Small intestine (tissue), 7 donors: ENCODE data around the gene KIF2A. TPM values are rescaled to one million over a fixed set of nuclear protein-coding genes. Genes with fewer than 3 reads are reported as not detected.

Source experiments
- DNase-seq, 2 donors: peaks; one replicate each; pipeline versions ENCODE4 v3.0.0 to v3.0.0-alpha.2; 2013
- FAIRE-seq: peaks from 2 replicates; lab custom pipeline; 2012; peaks lifted over from hg19 to GRCh38; lab: Jason Lieb, UNC
- H3K27ac ChIP-seq, 3 donors: one replicate each; pipeline ENCODE4 v1.5.1; 2013; ENCODE audit warnings: low read length in 2 of 3, mild to moderate bottlenecking in 2 of 3, control low read depth in 1 of 3, inconsistent platforms in 1 of 3, low read depth in 1 of 3, moderate library complexity in 1 of 3
- H3K27me3 ChIP-seq, 3 donors: one replicate each; pipeline ENCODE4 v1.6.1; 2013; ENCODE audit warnings: low read length in 3 of 3, inconsistent platforms in 1 of 3; ENCODE audit not compliant: control insufficient read depth in 3 of 3, insufficient read depth in 3 of 3
- H3K36me3 ChIP-seq, 3 donors: one replicate each; pipeline ENCODE4 v1.6.1; 2013; ENCODE audit warnings: low read length in 3 of 3, inconsistent platforms in 1 of 3, low read depth in 1 of 3, mild to moderate bottlenecking in 1 of 3, moderate library complexity in 1 of 3; ENCODE audit not compliant: control insufficient read depth in 3 of 3, insufficient read depth in 2 of 3
- H3K4me1 ChIP-seq, 3 donors: one replicate each; pipeline ENCODE4 v1.6.1; 2013; ENCODE audit warnings: low read length in 2 of 3, inconsistent platforms in 1 of 3, low read depth in 1 of 3, mild to moderate bottlenecking in 1 of 3, moderate library complexity in 1 of 3; ENCODE audit not compliant: control insufficient read depth in 3 of 3, insufficient read depth in 2 of 3
- H3K4me3 ChIP-seq, 3 donors: one replicate each; pipeline ENCODE4 v1.5.1; 2013; ENCODE audit warnings: low read length in 3 of 3, control low read depth in 1 of 3, inconsistent platforms in 1 of 3, low read depth in 1 of 3, mild to moderate bottlenecking in 1 of 3, moderate library complexity in 1 of 3
- H3K9me3 ChIP-seq, 2 donors: one replicate each; pipeline ENCODE4 v1.6.1; 2013; ENCODE audit warnings: low read depth in 1 of 2, low read length in 1 of 2; ENCODE audit not compliant: control insufficient read depth in 2 of 2, insufficient read depth in 1 of 2
- WGBS, 3 donors: extraction: QIAGEN DNeasy Blood & Tissue Kit; methylation state at CpG; one replicate each; pipeline ENCODE4 v1.1.7; 2013; 5-methylcytosine and 5-hydroxymethylcytosine counted together
- polyA plus RNA-seq, 4 donors: library from polyadenylated mRNA; stranded (reverse) in 3 of 4; unstranded in 1 of 4; fragments of 200-250 nt in 3 of 4; fragments of 120-200 nt in 1 of 4; gene quantifications; one replicate each; pipeline versions ENCODE4 v1.2.1 to v1.2.3, GENCODE V29; 2013
- donor health status: healthy with polysubstance abuse.
- donor health status: control.
- donor health status: control.
- donor health status: Bipolar disorder and iron deficiency.
- donor health status: healthy.

KIF2A gene
- polyA plus RNA-seq, 4 donors: 10.8 to 34.9 (median 12.9) TPM

- Histone ChIP-seq H3K9me3 (no peaks in the 10 kb centered on the region), H3K4me1 (peaks cover 0 to 6% (median 0%) of the 10 kb centered on the region in 3 donors), H3K4me3 (no peak overlapping the region), H3K36me3 (peaks cover 0 to 2% (median 0%) of the 10 kb centered on the region in 3 donors), H3K27ac (no peak overlapping the region), H3K27me3 (no peaks in the 10 kb centered on the region)
- DNase-seq: no peak
- 89 to 91% (median 90%) methylated on average over 4 of the region's 4 CpGs for WGBS, 3 donors
- FAIRE-seq: no peak
Measured at GRCh38 chr5:62418462-62419076, 112.6 kb downstream of the KIF2A start.

GRCh38 chr5:62419609-62420008, 113.6 kb downstream of the KIF2A start:
- Histone ChIP-seq H3K4me3 (no peak overlapping the region), H3K27me3 (no peaks in the 10 kb centered on the region), H3K4me1 (no peaks in the 10 kb centered on the region), H3K9me3 (no peaks in the 10 kb centered on the region), H3K36me3 (peaks cover 0 to 2% (median 0%) of the 10 kb centered on the region in 3 donors), H3K27ac (no peak overlapping the region)
- WGBS, 3 donors: 91 to 97% (median 91%) methylated on average over 3 of the region's 3 CpGs
- no peak for FAIRE-seq
- no peak for DNase-seq

- Histone ChIP-seq H3K4me1 (no peaks in the 10 kb centered on the region), H3K27me3 (no peaks in the 10 kb centered on the region), H3K27ac (no peak overlapping the region), H3K36me3 (peaks cover 0 to 2% (median 0%) of the 10 kb centered on the region in 3 donors), H3K4me3 (no peak overlapping the region), H3K9me3 (no peaks in the 10 kb centered on the region)
- 69 to 85% (median 78%) methylated on average over 1 of the region's 1 CpG for WGBS, 3 donors
- FAIRE-seq (no peak), DNase-seq (no peak)
Measured at GRCh38 chr5:62421414-62421813, 115.4 kb downstream of the KIF2A start.

- no peaks in the 10 kb centered on the region for H3K27me3 ChIP-seq
- no peaks in the 10 kb centered on the region for H3K9me3 ChIP-seq
- no peak for DNase-seq
- WGBS, 3 donors: 96 to 100% (median 98%) methylated on average over 1 of the region's 1 CpG
- no peaks in the 10 kb centered on the region for H3K4me1 ChIP-seq
- no peak overlapping the region for H3K4me3 ChIP-seq
- H3K36me3 ChIP-seq: peaks cover 0 to 3% (median 0%) of the 10 kb centered on the region in 3 donors
- H3K27ac ChIP-seq: no peak overlapping the region
- FAIRE-seq: no peak
Measured at GRCh38 chr5:62424763-62425162, 118.8 kb downstream of the KIF2A start.

GRCh38 chr5:62431735-62432620, 126.0 kb downstream of the KIF2A start:
- H3K27ac ChIP-seq: no peak overlapping the region
- no peaks in the 10 kb centered on the region for H3K9me3 ChIP-seq
- peak in 1 of 2 donors; percentile 45 for DNase-seq
- H3K4me1 ChIP-seq: peaks cover 0 to 5% (median 0%) of the 10 kb centered on the region in 3 donors
- peaks cover 0 to 15% (median 0%) of the 10 kb centered on the region in 3 donors for H3K36me3 ChIP-seq
- H3K4me3 ChIP-seq: no peak overlapping the region
- no peak for FAIRE-seq
- no peaks in the 10 kb centered on the region for H3K27me3 ChIP-seq
- WGBS, 3 donors: 38 to 71% (median 39%) methylated on average over 11 of the region's 11 CpGs

GRCh38 chr5:62432621-62433064, 126.6 kb downstream of the KIF2A start:
- FAIRE-seq: no peak
- WGBS, 3 donors: 77 to 85% (median 84%) methylated on average over 5 of the region's 5 CpGs

More at GRCh38 chr5:62432621-62433064, 126.6 kb downstream of the KIF2A start:
- Histone ChIP-seq H3K27me3 (no peaks in the 10 kb centered on the region), H3K36me3 (peaks cover 0 to 15% (median 0%) of the 10 kb centered on the region in 3 donors), H3K4me1 (peaks cover 0 to 5% (median 0%) of the 10 kb centered on the region in 3 donors), H3K9me3 (no peaks in the 10 kb centered on the region), H3K4me3 (no peak overlapping the region), H3K27ac (no peak overlapping the region)
- no peak for DNase-seq

Other genes starting within 250 kb of the KIF2A start
- 10 to 100 TPM in 2 of 4 donors, 1 to 10 TPM in 2; 4.9 to 23.7 (median 12.3) TPM for gene DIMT1, start 97.7 kb downstream of the KIF2A start, polyA plus RNA-seq
- 10 to 100 TPM in 2 of 4 donors, 1 to 10 TPM in 2; 4.7 to 19.6 (median 10.9) TPM for gene IPO11, start 106.6 kb downstream of the KIF2A start, polyA plus RNA-seq